ENCODE measurements around the gene GPR160.

Gene GPR160

GRCh38 chr3:170027233-170028102 is 10.3 kb upstream of the GPR160 start:
- no peak for DNase-seq (ENCODE audit: low read depth in 1 of 2, low spot score in 1 of 2)

GRCh38 chr3:170033489-170033888 is 4.3 kb upstream of the GPR160 start:
- DNase-seq (ENCODE audit: low read depth in 1 of 2, low spot score in 1 of 2), result peak in 1 of 2 donors; percentile 3

GRCh38 chr3:170038434-170039110 is 777 bp downstream of the GPR160 start:
- no peak for DNase-seq (ENCODE audit: low read depth in 1 of 2, low spot score in 1 of 2)

- DNase-seq (ENCODE audit: low read depth in 1 of 2, low spot score in 1 of 2), result no peak
Measured at GRCh38 chr3:170040418-170040817, 2.6 kb downstream of the GPR160 start.

- DNase-seq (ENCODE audit: low read depth in 1 of 2, low spot score in 1 of 2), result no peak
Measured at GRCh38 chr3:170043506-170043905, 5.7 kb downstream of the GPR160 start.

- DNase-seq (ENCODE audit: low read depth in 1 of 2, low spot score in 1 of 2), result no peak
Measured at GRCh38 chr3:170044271-170044670, 6.5 kb downstream of the GPR160 start.

- no peak for DNase-seq (ENCODE audit: low read depth in 1 of 2, low spot score in 1 of 2)
Measured at GRCh38 chr3:170044795-170045244, 7.0 kb downstream of the GPR160 start.

GRCh38 chr3:170046269-170047132 is 8.7 kb downstream of the GPR160 start:
- DNase-seq (ENCODE audit: low read depth in 1 of 2, low spot score in 1 of 2), result no peak

- DNase-seq (ENCODE audit: low read depth in 1 of 2, low spot score in 1 of 2), result no peak
Measured at GRCh38 chr3:170047133-170047404, 9.3 kb downstream of the GPR160 start.

- DNase-seq (ENCODE audit: low read depth in 1 of 2, low spot score in 1 of 2), result no peak
Measured at GRCh38 chr3:170049146-170050000, 11.6 kb downstream of the GPR160 start.

GRCh38 chr3:170050753-170051152 is 13.0 kb downstream of the GPR160 start:
- no peak for DNase-seq (ENCODE audit: low read depth in 1 of 2, low spot score in 1 of 2)

- DNase-seq (ENCODE audit: low read depth in 1 of 2, low spot score in 1 of 2), result no peak
Measured at GRCh38 chr3:170052398-170052797, 14.6 kb downstream of the GPR160 start.

GRCh38 chr3:170054204-170054603 is 16.4 kb downstream of the GPR160 start:
- no peak for DNase-seq (ENCODE audit: low read depth in 1 of 2, low spot score in 1 of 2)

- DNase-seq (ENCODE audit: low read depth in 1 of 2, low spot score in 1 of 2), result no peak
Measured at GRCh38 chr3:170055209-170055608, 17.4 kb downstream of the GPR160 start.

- DNase-seq (ENCODE audit: low read depth in 1 of 2, low spot score in 1 of 2), result no peak
Measured at GRCh38 chr3:170056710-170057454, 19.1 kb downstream of the GPR160 start.

GRCh38 chr3:170057550-170057949 is 19.8 kb downstream of the GPR160 start:
- DNase-seq (ENCODE audit: low read depth in 1 of 2, low spot score in 1 of 2), result no peak

- DNase-seq (ENCODE audit: low read depth in 1 of 2, low spot score in 1 of 2), result no peak
Measured at GRCh38 chr3:170058127-170058526, 20.3 kb downstream of the GPR160 start.

- DNase-seq (ENCODE audit: low read depth in 1 of 2, low spot score in 1 of 2), result no peak
Measured at GRCh38 chr3:170059447-170059846, 21.7 kb downstream of the GPR160 start.

- DNase-seq (ENCODE audit: low read depth in 1 of 2, low spot score in 1 of 2), result no peak
Measured at GRCh38 chr3:170062068-170062467, 24.3 kb downstream of the GPR160 start.

GRCh38 chr3:170062769-170063168 is 25.0 kb downstream of the GPR160 start:
- DNase-seq (ENCODE audit: low read depth in 1 of 2, low spot score in 1 of 2), result no peak
